Body of pancreas (tissue), 4 donors: ENCODE measurements around the gene SIRPA. TPM values are rescaled to one million over a fixed set of nuclear protein-coding genes. Genes with fewer than 3 reads are reported as not detected.

Source experiments
- ATAC-seq: fragments of 150-250 bp; one replicate; pipeline ENCODE4 v1.9.1; 2016
- DNase-seq, 4 donors: peaks; one replicate each; pipeline ENCODE4 v3.0.0-alpha.2; 2019
- H3K27ac ChIP-seq, 4 donors: fragments of 200-600 bp; sonication (generic); 1 replicate in 3 of 4; 2 replicates in 1 of 4; pipeline versions ENCODE4 v1.5.1 to v1.6.1; 2016 to 2019; ENCODE audit warnings: mild to moderate bottlenecking in 1 of 4, mixed read lengths in 1 of 4, moderate library complexity in 1 of 4
- H3K27me3 ChIP-seq, 2 donors: fragments of 200-600 bp; sonication (generic); one replicate each; pipeline ENCODE4 v1.6.0; 2016; ENCODE audit warnings: mild to moderate bottlenecking in 1 of 2
- H3K36me3 ChIP-seq, 2 donors: fragments of 200-600 bp; sonication (generic); replicated peaks in 1 of 2; 2 replicates each; pipeline ENCODE4 v1.5.1; 2016; ENCODE audit warnings: low read depth in 2 of 2; ENCODE audit not compliant: insufficient read depth in 1 of 2
- H3K4me1 ChIP-seq: fragments of 200-600 bp; sonication (generic); one replicate; pipeline ENCODE4 v1.6.0; 2016
- H3K4me3 ChIP-seq, 2 donors: fragments of 200-600 bp; sonication (generic); 1 replicate in 1 of 2; 2 replicates in 1 of 2; pipeline ENCODE4 v1.5.1; 2016 to 2019
- H3K9me3 ChIP-seq, 3 donors: fragments of 200-600 bp; sonication (generic); 1 replicate in 2 of 3; 2 replicates in 1 of 3; pipeline ENCODE4 v1.5.1; 2016
- POLR2A ChIP-seq, 3 donors: fragments of 450-650 bp; IDR thresholded peaks; one replicate each; pipeline ENCODE4 v1.6.1; 2016; ENCODE audit warnings: antibody characterized with exemption in 3 of 3, mild to moderate bottlenecking in 2 of 3
- WGBS, 2 donors: methylation state at CpG; one replicate each; pipeline ENCODE4 v1.1.5; 2017; 5-methylcytosine and 5-hydroxymethylcytosine counted together
- intact Hi-C: fragments of 100-400 bp; cut with DNase I; formaldehyde crosslinking; loops from one replicate; pipeline ENCODE4 v1.15.1; 2023
- total RNA-seq, 2 donors: library from RNA; depleted of rRNA; stranded (reverse); fragments of >200 nt; gene quantifications; one replicate each; pipeline ENCODE4 v1.1.0, GENCODE V29; 2016
- TF ChIP-seq, protein P1 (sequence below), 7 experiments: fragments of 450-650 bp in 4 of 7; fragments of 200-600 bp in 3 of 7; sonication (generic) in 3 of 7; IDR thresholded peaks; one replicate each; pipeline ENCODE4 v1.5.1; 2016 to 2019; ENCODE audit warnings: antibody characterized with exemption in 7 of 7

SIRPA gene
- total RNA-seq, 2 donors from 2014 or later: 15.0 to 20.1 TPM

GRCh38 chr20:1855690-1856089, 39.5 kb upstream of the SIRPA start:
- intact Hi-C loops: no loop called here
- H3K4me3 ChIP-seq: no peak overlapping the region
- DNase-seq (no peak), ATAC-seq (no peak)
- no peaks in the 10 kb centered on the region for H3K36me3 ChIP-seq
- H3K9me3 ChIP-seq: no peaks in the 10 kb centered on the region
- WGBS, 2 donors: 41 to 50% methylated on average over 1 of the region's 1 CpG
- no peaks in the 10 kb centered on the region for H3K27me3 ChIP-seq
- no peaks in the 10 kb centered on the region for H3K4me1 ChIP-seq
- H3K27ac ChIP-seq: no peak overlapping the region
- TF ChIP-seq POLR2A (IDR thresholded peaks at IDR 0.05): no peak
- TF ChIP-seq, protein P1, sequence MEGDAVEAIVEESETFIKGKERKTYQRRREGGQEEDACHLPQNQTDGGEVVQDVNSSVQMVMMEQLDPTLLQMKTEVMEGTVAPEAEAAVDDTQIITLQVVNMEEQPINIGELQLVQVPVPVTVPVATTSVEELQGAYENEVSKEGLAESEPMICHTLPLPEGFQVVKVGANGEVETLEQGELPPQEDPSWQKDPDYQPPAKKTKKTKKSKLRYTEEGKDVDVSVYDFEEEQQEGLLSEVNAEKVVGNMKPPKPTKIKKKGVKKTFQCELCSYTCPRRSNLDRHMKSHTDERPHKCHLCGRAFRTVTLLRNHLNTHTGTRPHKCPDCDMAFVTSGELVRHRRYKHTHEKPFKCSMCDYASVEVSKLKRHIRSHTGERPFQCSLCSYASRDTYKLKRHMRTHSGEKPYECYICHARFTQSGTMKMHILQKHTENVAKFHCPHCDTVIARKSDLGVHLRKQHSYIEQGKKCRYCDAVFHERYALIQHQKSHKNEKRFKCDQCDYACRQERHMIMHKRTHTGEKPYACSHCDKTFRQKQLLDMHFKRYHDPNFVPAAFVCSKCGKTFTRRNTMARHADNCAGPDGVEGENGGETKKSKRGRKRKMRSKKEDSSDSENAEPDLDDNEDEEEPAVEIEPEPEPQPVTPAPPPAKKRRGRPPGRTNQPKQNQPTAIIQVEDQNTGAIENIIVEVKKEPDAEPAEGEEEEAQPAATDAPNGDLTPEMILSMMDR (IDR thresholded peaks at IDR 0.05): no peak

DNA sequence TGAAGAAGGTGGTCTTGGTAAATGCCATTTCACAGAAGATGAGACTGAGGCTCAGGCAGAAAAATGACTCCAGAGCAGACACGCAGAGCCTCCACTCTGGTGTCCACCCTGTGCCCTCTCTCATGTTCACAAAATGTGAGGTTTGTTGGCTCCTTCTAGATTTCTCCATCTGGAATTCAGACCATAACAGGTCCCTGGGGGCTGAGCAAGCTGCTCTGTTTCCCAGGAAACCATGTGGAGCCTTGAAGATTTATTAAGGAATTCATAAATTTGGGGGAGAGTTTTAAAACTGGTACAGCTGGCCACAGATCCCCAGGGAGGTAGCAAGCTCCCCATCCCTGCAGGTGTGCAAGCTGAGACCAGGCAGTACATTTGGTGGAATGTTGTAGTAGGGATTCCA, 38.8 kb upstream of the SIRPA start:
- Histone ChIP-seq H3K9me3 (no peaks in the 10 kb centered on the region), H3K27me3 (no peaks in the 10 kb centered on the region), H3K4me3 (no peak overlapping the region), H3K4me1 (no peaks in the 10 kb centered on the region), H3K36me3 (no peaks in the 10 kb centered on the region), H3K27ac (no peak overlapping the region)
- no peak for TF ChIP-seq POLR2A (IDR thresholded peaks at IDR 0.05)
- TF ChIP-seq, protein P1 (IDR thresholded peaks at IDR 0.05): no peak
- no peak for ATAC-seq
- 60 to 83% methylated on average over 1 of the region's 1 CpG for WGBS, 2 donors
- DNase-seq: no peak
- intact Hi-C loops: no loop called here

DNA sequence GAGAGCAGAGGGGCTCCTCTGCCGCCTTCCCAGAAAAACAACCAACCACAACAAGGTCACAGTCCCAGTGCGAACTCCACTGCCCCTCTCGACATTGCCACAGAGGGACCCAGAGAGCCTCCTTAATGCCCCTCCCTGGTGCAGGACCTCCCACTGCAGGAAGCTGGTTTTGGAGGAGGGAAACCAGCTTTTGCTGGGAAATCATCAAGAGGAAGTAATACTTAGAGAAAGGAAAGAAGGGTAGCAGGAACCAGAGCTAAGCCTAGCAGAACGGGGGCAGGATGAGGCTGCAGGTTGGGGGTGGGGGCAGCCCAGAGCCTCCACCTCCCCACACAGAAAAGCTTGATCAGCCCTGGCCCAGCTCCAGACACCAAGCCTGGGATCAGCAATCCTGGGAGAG, 37.7 kb upstream of the SIRPA start:
- Histone ChIP-seq H3K4me3 (no peak overlapping the region), H3K27me3 (no peaks in the 10 kb centered on the region), H3K36me3 (no peaks in the 10 kb centered on the region), H3K27ac (no peak overlapping the region), H3K4me1 (no peaks in the 10 kb centered on the region), H3K9me3 (no peaks in the 10 kb centered on the region)
- TF ChIP-seq, protein P1 (IDR thresholded peaks at IDR 0.05): no peak
- TF ChIP-seq POLR2A (IDR thresholded peaks at IDR 0.05): no peak
- DNase-seq (no peak), ATAC-seq (no peak)
- 75 to 79% methylated on average over 4 of the region's 4 CpGs for WGBS, 2 donors
- intact Hi-C loops: no loop called here

GRCh38 chr20:1858871-1859270, 36.3 kb upstream of the SIRPA start:
- H3K27me3 ChIP-seq: no peaks in the 10 kb centered on the region
- H3K4me1 ChIP-seq: no peaks in the 10 kb centered on the region
- H3K9me3 ChIP-seq: no peaks in the 10 kb centered on the region
- DNase-seq: no peak
- ATAC-seq: no peak
- intact Hi-C loops: no loop called here
- H3K27ac ChIP-seq: no peak overlapping the region
- H3K36me3 ChIP-seq: no peaks in the 10 kb centered on the region
- WGBS, 2 donors: 39 to 61% methylated on average over 5 of the region's 5 CpGs
- TF ChIP-seq, protein P1 (IDR thresholded peaks at IDR 0.05): no peak
- TF ChIP-seq POLR2A (IDR thresholded peaks at IDR 0.05): no peak
- H3K4me3 ChIP-seq: no peak overlapping the region

- H3K36me3 ChIP-seq: no peaks in the 10 kb centered on the region
- TF ChIP-seq POLR2A (IDR thresholded peaks at IDR 0.05): no peak
- TF ChIP-seq, protein P1 (IDR thresholded peaks at IDR 0.05): no peak
- no peaks in the 10 kb centered on the region for H3K27me3 ChIP-seq
- ATAC-seq (no peak), DNase-seq (no peak)
- no peak overlapping the region for H3K4me3 ChIP-seq
- no peak overlapping the region for H3K27ac ChIP-seq
- H3K4me1 ChIP-seq: no peaks in the 10 kb centered on the region
- WGBS, 2 donors: 50 to 55% methylated on average over 1 to 4 of the region's 4 CpGs
- no peaks in the 10 kb centered on the region for H3K9me3 ChIP-seq
- intact Hi-C loops: no loop called here
Measured at GRCh38 chr20:1860446-1860845, 34.8 kb upstream of the SIRPA start.
